HG02763 (cell line): ENCODE measurements around the gene GBP6.
"Not testable (repeated sequence)": the region's sequence is repeated elsewhere in the genome, so short reads cannot be mapped to it uniquely, and the experiment has no call there.

ENCODE experiments used
- ATAC-seq: cut with Tn5 transposase; IDR thresholded peaks from one replicate; pipeline ENCODE4 v1.9.1; 2021; ENCODE audit warnings: mild to moderate bottlenecking, moderate library complexity; ENCODE audit not compliant: unreplicated experiment

The GBP6 gene, protein sequence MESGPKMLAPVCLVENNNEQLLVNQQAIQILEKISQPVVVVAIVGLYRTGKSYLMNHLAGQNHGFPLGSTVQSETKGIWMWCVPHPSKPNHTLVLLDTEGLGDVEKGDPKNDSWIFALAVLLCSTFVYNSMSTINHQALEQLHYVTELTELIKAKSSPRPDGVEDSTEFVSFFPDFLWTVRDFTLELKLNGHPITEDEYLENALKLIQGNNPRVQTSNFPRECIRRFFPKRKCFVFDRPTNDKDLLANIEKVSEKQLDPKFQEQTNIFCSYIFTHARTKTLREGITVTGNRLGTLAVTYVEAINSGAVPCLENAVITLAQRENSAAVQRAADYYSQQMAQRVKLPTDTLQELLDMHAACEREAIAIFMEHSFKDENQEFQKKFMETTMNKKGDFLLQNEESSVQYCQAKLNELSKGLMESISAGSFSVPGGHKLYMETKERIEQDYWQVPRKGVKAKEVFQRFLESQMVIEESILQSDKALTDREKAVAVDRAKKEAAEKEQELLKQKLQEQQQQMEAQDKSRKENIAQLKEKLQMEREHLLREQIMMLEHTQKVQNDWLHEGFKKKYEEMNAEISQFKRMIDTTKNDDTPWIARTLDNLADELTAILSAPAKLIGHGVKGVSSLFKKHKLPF

GRCh38 chr1:89363638-89364536 is at the start of gene GBP6:
Gene GBP6, plus strand, starts transcription at chr1:89364059. Its CDS starts 4,493 bp downstream, at chr1:89368552.
- ATAC-seq, result peak; percentile 28

GRCh38 chr1:89322402-89322801 is 41.5 kb upstream of the GBP6 start:
- no peak for ATAC-seq

GRCh38 chr1:89331890-89332289 is 32.0 kb upstream of the GBP6 start:
- no peak for ATAC-seq

DNA sequence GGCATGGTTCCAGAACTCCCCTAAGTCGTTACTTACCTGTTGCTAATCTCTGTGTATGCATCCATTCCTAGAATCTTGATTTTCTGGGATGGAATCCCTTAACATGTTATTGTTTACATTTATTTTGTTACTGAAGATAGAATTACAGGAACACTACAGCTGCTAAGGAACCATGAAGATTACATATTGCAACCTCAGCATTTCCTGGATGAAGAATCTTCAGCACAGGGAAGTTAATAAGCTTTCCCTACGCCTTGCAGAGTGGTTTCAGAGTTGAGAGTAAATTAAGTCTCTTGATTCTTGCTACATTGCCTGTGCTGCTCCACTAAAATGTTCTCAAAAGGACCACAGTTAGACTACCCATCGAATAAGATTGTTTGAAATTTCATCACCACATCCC is 31.4 kb upstream of the GBP6 start:
- ATAC-seq, result no peak

DNA sequence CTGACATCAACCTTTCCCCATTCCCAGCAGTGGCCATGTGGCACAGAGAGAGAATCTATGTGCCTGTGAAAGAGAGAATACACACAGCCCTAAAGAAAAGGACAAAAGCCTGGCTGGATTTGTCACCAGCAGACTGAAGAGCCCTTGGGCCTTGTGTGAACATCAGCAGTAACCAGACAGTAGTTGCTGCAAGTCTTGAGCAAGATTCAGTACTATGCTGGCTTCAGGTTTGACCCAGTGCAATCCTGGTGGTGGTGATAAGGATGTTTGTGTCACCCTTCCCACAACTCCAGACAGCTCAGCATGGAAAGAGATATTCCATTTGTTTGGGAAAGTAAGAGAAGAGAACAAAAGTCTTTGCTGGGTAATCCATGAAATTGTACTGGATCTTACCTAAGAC is 28.4 kb upstream of the GBP6 start:
- ATAC-seq, result no peak

DNA sequence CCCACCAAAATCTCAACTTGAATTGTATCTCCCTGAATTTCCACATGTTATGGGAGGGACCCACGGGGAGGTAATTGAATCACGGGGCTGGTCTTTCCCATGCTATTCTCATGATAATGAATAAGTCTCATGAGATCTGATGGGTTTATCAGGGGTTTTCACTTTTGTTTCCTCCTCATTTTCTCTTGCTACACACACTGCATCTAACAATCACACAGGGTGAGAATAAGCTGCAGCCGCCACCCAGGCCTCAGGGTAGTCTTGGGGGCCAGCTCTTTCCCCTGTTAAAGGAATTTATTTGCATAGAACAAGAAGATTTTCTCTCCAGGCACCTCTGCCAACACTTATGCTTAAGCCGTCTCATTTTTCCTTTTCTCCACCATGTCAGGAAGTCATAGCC is 26.0 kb upstream of the GBP6 start:
- ATAC-seq, result no peak

DNA sequence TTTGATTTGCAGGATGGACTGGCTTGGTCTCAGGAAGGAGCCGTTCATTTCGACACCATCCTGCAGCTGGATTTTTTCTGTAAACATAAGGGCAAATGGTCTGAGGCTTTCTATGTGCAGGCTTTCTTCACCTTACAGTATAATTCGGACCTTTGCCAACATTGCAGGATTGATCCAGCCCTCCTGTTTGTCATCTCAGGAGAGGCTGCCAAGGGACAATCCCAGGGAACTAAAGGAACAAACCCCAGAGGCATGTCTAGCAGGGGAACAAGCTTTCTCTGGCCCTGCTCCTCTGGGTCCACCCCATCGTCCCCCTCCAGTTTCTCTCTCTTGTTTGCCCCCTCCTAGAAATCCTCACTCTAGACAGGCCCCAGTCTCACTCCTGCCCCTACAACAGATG is 24.8 kb upstream of the GBP6 start:
- no peak for ATAC-seq

DNA sequence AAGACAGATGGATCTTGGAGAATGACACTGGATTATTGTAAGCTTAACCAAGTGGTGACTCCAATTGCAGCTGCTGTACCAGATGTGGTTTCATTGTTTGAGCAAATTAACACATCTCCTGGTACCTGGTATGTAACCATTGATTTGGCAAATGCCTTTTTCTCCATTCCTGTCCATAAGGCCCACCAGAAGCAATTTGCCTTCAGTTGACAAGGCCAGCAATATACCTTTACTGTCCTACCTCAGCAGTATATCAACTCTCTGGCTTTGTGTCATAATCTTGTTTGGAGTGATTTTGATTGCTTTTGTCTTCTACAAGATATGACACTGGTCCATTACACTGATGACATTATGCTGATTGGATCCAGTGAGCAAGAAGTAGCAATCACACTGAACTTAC is 18.4 kb upstream of the GBP6 start:
- ATAC-seq, result not testable (repeated sequence)

DNA sequence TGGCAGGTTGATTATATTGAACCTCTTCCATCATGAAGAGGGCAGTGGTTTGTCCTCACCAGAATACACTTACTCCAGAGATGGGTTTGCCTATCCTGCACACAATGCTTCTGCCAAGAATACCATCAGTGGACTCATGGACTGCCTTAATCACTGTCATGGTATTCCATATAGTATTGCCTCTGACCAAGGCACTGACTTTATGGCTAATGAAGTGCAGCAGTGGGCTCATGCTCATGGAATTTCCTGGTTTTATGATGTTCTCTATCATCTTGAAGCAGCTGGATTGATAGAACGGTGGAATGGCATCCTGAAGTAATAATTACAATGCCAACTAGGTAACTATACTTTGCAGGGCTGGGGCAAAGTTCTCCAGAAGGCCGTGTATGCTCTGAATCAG is 16.6 kb upstream of the GBP6 start:
- ATAC-seq, result no peak

- no peak for ATAC-seq
Observed at GRCh38 chr1:89350298-89350697, 13.6 kb upstream of the GBP6 start.

- ATAC-seq, result no peak
Observed at GRCh38 chr1:89351597-89352311, 12.1 kb upstream of the GBP6 start.

DNA sequence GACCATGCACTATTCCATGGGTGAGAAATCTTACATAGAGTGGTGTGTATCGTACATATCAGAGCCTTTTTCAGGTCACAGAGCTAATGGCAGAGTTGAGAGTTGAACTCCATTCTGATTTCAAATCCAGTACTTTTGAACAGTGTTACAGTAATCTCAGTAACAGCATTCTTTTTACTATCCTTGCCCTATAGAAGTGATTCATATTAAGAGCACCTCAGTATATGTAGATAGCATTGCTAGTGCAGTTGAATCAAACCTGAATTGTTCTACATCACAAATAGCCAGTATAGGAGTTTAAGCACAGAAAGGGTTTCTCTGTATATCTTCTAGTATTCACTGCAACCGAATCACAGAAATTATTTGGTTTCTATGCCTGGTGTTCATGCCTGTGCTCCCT is 11.4 kb upstream of the GBP6 start:
- ATAC-seq, result no peak

- no peak for ATAC-seq
Observed at GRCh38 chr1:89354205-89354604, 9.7 kb upstream of the GBP6 start.

DNA sequence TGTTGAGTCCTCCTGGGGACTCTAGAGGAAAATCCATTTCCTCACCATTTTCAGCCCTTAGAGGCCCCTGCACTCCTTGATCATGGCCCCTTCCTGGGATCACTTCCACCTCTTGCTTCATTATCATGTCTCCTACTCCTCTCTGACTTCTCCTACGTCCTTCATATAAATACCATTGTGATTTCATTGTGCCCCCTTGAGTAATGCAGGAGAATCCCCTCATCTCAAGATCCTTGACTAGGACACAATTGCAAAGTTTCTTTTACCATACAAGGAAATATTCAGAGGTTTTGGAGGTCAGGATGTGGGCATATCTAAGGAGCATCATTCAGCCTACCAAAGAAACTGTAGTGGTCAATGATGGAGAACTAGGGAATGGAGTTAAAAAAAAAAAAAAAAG is 8.8 kb upstream of the GBP6 start:
- ATAC-seq, result no peak

DNA sequence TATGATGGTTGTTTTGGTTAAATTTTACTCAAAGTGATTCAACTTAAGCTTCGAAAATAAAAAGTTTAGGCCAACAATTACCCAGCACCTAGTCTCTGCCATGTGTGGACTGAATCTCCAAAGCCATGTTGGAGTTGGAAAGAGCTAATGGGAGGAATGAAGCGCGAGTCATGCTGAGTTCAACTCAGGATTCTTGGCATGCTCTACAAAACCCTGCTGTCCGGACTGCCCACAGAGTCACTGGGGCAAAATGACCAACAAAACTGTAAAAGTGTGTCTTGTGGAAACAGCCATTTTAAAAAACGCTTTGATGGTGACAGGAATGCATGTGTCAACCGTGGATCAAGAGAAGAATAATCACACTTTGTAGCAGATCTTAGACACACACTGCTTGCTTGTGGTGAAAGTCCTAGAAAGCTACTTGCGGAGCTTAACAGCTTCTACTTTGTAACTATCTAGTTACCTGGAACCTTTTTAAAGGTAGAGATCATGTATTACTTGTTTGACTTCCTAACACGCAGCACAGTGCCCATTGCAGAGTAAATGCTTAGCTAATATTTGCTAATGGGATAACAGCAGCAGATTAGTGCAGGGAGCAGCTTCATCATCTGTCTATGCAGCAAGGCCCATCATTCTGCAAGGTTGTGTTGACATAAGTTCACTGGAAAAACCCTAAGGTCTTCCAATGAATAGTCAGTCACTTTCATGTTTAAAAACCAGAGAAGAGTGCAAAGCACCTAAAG is 7.0 kb upstream of the GBP6 start:
- no peak for ATAC-seq

DNA sequence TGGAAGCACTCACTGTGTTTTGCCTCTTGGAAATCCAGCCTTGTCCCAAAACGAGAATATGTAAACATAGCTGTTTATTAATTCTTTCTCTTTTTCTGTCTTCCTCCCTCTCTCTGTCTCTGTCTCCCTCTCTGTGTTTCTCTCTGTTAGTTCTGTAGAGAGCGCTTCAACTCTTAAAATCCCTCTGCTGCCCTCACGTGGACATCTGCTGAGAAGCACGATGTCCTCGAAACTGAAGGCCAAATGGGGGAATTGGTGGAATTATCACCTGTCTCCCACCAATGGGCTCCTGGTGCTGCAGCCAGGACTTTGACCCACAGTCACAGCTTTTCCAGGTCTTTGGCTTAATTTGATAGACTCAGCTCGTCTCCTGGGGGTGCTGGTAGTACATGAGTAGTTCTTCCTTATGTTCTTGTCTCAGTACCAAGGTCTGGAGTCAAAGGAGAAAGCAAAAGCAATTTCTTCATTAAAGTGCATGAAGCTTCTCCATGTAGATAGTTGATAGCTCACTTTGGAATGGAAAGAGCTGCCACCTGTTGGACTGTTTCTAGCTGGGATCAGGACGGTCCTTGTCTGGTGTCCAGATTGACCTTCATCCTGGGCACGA is 5.5 kb upstream of the GBP6 start:
- ATAC-seq, result no peak

DNA sequence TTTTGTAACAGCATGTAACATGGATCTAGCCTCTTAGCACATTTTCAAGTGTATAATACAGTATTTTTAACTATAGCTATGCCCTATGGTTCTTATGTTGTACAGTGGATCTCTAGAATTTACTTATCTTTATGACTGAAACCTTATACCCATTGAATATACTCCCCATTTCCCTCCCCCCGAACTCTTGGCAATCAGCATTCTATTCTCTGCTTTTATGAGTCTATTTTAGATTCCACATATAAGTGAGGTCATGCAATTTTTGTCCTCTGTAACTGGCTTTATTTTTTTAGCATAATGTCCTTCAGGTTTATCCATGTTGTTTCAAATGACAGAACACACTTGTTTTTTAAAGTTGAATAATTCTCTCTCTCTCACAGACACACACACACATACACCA is 3.1 kb upstream of the GBP6 start:
- ATAC-seq, result no peak

DNA sequence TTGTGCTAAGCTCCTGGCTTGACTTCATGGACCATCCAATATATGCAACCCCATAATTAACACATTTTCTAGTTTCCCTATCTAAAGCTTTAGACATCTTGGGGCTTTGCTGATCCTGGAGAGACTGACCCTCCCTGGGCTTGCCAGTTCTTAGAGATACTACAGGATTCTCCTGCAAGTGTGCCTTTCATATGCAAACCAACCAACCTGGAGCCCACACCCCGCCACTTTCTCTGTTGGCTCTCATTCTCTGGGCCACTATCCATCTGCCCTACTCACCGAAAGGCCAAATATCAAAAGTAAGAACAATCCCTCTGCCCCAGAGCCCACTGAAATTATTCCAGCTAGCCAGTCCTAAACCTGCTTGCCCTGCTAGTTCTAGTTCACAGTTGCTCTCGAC is 2.2 kb upstream of the GBP6 start:
- no peak for ATAC-seq

DNA sequence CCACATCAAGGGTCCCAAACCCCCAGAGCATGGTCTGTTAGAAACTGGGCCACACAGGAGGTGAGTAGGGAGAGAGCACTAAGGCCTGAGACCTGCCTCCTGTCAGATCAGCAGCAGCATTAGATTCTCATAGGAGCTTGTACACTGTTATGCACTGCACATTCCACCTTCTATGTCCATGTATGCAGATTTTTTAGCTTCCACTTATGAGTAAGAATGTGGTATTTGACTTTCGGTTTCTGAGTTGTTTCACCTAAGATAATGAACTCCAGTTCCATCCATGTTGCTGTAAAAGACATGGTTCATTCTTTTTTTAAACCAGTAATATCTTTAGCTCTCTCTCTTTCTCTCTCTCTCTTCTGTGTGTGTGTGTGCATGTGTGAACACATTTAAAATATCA is 663 bp upstream of the GBP6 start:
- peak; percentile 84 for ATAC-seq
